Hepatocyte (in vitro differentiated cells): ENCODE data around the gene TIGAR. TPM values are rescaled to one million over a fixed set of nuclear protein-coding genes. Genes with fewer than 3 reads are reported as not detected.

Source experiments
- DNase-seq: peaks from one replicate; pipeline ENCODE4 v3.0.0-alpha.2; 2016; ENCODE audit warnings: low spot score
- H2AFZ ChIP-seq: fragments of 200-600 bp; sonication (generic); 2 replicates; pipeline ENCODE4 v1.6.0; 2016; ENCODE audit warnings: antibody characterized with exemption, mild to moderate bottlenecking
- H3K27ac ChIP-seq: fragments of 200-600 bp; sonication (generic); 2 replicates; pipeline ENCODE4 v1.5.1; 2016; ENCODE audit warnings: mild to moderate bottlenecking
- H3K27me3 ChIP-seq: fragments of 200-600 bp; sonication (generic); 2 replicates; pipeline ENCODE4 v1.6.1; 2016
- H3K36me3 ChIP-seq: fragments of 200-600 bp; sonication (generic); replicated peaks from 2 replicates; pipeline ENCODE4 v1.5.1; 2016; ENCODE audit warnings: low read depth; ENCODE audit not compliant: insufficient read depth
- H3K4me1 ChIP-seq: fragments of 200-600 bp; sonication (generic); 2 replicates; pipeline ENCODE4 v1.5.1; 2016; ENCODE audit warnings: mild to moderate bottlenecking, moderate library complexity; ENCODE audit not compliant: insufficient read depth
- H3K4me2 ChIP-seq: fragments of 200-600 bp; sonication (generic); 2 replicates; pipeline ENCODE4 v1.6.0; 2016
- H3K4me3 ChIP-seq: fragments of 200-600 bp; sonication (generic); 2 replicates; pipeline ENCODE4 v1.5.1; 2016; ENCODE audit warnings: mild to moderate bottlenecking
- H3K79me2 ChIP-seq: fragments of 200-600 bp; sonication (generic); 2 replicates; pipeline ENCODE4 v1.6.0; 2017; ENCODE audit warnings: mild to moderate bottlenecking
- H3K9me2 ChIP-seq: fragments of 200-600 bp; sonication (generic); replicated peaks from 2 replicates; pipeline ENCODE4 v1.6.0; 2017; ENCODE audit warnings: mild to moderate bottlenecking; ENCODE audit not compliant: insufficient read depth
- H3K9me3 ChIP-seq: fragments of 200-600 bp; sonication (generic); 2 replicates; pipeline ENCODE4 v1.5.1; 2016; ENCODE audit warnings: low read depth, mild to moderate bottlenecking
- H4K20me1 ChIP-seq: fragments of 200-600 bp; sonication (generic); 2 replicates; pipeline ENCODE4 v1.6.0; 2016; ENCODE audit warnings: mild to moderate bottlenecking; ENCODE audit not compliant: insufficient read depth, poor library complexity, severe bottlenecking
- EZH2 ChIP-seq: fragments of 200-600 bp; sonication (generic); IDR thresholded peaks from 2 replicates; pipeline ENCODE4 v1.6.1; 2016; ENCODE audit warnings: antibody characterized with exemption, mild to moderate bottlenecking, borderline replicate concordance
- EZH2phosphoT487 ChIP-seq: fragments of 200-600 bp; sonication (generic); IDR thresholded peaks from one replicate; pipeline ENCODE4 v1.6.1; 2018; ENCODE audit warnings: antibody characterized with exemption, mild to moderate bottlenecking, low read depth, moderate library complexity; ENCODE audit not compliant: unreplicated experiment, severe bottlenecking
- WGBS: methylation state at CpG from one replicate; pipeline ENCODE4 v1.1.6; 2016; ENCODE audit warnings: low lambda C conversion rate; ENCODE audit errors: missing lambda C conversion rate; 5-methylcytosine and 5-hydroxymethylcytosine counted together
- polyA plus RNA-seq: library from polyadenylated mRNA; unstranded; fragments of >200 nt; fragmentation: Nextera tagmentation; extraction: Ambion mirVana; gene quantifications from 2 replicates; pipeline ENCODE4 v1.2.1, GENCODE V29; 2016
- total RNA-seq: library from RNA; depleted of rRNA; stranded (reverse); fragments of >200 nt; gene quantifications from 2 replicates; pipeline ENCODE4 v1.2.3, GENCODE V29; 2014
- TF ChIP-seq, protein P1 (sequence below): fragments of 200-600 bp; sonication (generic); IDR thresholded peaks from 2 replicates; pipeline ENCODE4 v1.5.1; 2016; ENCODE audit warnings: antibody characterized with exemption, mild to moderate bottlenecking; ENCODE audit not compliant: poor library complexity

Gene TIGAR
- total and polyA plus RNA-seq, 2 experiments from 2014 or later, result 7.9 to 9.8 TPM

DNA sequence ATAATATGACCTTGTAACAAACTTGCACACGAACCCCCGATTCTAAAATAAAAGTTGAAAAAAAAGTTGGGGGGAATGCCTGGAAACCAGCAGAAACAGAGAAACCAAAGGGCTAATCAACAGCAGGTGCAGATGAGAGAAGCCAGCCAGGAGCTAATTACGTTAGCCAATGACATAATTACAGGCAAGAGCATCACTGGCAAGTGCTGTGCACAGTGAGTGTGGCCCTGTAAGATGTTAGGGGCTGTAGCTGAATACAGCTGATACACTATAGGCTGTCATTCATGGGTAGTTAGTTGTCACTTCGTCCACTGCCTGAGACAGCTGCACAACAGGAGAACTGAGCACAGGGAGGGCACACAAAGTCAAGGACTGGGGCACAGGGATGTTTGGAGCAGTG lies 65.8 kb downstream of the TIGAR start:
- no peak for TF ChIP-seq EZH2
- TF ChIP-seq, protein P1, sequence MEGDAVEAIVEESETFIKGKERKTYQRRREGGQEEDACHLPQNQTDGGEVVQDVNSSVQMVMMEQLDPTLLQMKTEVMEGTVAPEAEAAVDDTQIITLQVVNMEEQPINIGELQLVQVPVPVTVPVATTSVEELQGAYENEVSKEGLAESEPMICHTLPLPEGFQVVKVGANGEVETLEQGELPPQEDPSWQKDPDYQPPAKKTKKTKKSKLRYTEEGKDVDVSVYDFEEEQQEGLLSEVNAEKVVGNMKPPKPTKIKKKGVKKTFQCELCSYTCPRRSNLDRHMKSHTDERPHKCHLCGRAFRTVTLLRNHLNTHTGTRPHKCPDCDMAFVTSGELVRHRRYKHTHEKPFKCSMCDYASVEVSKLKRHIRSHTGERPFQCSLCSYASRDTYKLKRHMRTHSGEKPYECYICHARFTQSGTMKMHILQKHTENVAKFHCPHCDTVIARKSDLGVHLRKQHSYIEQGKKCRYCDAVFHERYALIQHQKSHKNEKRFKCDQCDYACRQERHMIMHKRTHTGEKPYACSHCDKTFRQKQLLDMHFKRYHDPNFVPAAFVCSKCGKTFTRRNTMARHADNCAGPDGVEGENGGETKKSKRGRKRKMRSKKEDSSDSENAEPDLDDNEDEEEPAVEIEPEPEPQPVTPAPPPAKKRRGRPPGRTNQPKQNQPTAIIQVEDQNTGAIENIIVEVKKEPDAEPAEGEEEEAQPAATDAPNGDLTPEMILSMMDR, result no peak
- TF ChIP-seq EZH2phosphoT487, result no peak
- WGBS, result 80% methylated on average over 4 of the region's 4 CpGs
- DNase-seq, result no peak

DNA sequence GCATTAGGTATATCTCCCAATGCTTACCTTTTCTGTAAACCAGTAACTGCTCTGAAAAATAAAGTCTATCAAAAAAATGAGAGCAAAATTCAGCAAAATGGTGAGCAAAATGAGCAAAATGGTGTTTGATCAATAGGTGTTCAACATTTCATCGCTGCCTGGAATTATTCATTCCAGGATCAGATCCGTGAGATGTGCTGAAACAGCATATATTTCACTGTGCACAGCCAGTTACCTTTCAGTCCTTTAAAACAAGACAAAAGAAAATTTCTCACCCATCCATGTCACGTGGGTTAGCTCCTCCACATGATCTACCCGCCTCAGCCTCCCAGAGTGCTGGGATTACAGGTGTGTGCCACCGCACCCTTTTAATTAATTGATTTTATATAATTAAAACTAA lies 66.6 kb downstream of the TIGAR start:
- 90% methylated on average over 5 of the region's 5 CpGs for WGBS
- TF ChIP-seq, protein P1, result no peak
- TF ChIP-seq EZH2phosphoT487, result no peak
- no peak for TF ChIP-seq EZH2
- Histone ChIP-seq H3K27me3 (no peaks in the 10 kb centered on the region), H3K27ac (no peak overlapping the region), H3K9me3 (no peaks in the 10 kb centered on the region), H2AFZ (no peak overlapping the region), H3K9me2 (no peaks in the 10 kb centered on the region), H3K4me1 (no peaks in the 10 kb centered on the region), H4K20me1 (no peaks in the 10 kb centered on the region), H3K4me3 (no peak overlapping the region), H3K79me2 (no peaks in the 10 kb centered on the region), H3K36me3 (no peaks in the 10 kb centered on the region), H3K4me2 (no peak overlapping the region)
- DNase-seq, result no peak

More for the DNA sequence above, 65.8 kb downstream of the TIGAR start:
- no peak overlapping the region for H3K27ac ChIP-seq
- H3K4me3 ChIP-seq, result no peak overlapping the region
- no peak overlapping the region for H3K4me2 ChIP-seq
- H2AFZ ChIP-seq, result no peak overlapping the region
- no peaks in the 10 kb centered on the region for H3K36me3 ChIP-seq
- H4K20me1 ChIP-seq, result no peaks in the 10 kb centered on the region
- H3K9me2 ChIP-seq, result no peaks in the 10 kb centered on the region
- H3K4me1 ChIP-seq, result no peaks in the 10 kb centered on the region
- H3K79me2 ChIP-seq, result no peaks in the 10 kb centered on the region
- H3K9me3 ChIP-seq, result no peaks in the 10 kb centered on the region
- no peaks in the 10 kb centered on the region for H3K27me3 ChIP-seq

DNA sequence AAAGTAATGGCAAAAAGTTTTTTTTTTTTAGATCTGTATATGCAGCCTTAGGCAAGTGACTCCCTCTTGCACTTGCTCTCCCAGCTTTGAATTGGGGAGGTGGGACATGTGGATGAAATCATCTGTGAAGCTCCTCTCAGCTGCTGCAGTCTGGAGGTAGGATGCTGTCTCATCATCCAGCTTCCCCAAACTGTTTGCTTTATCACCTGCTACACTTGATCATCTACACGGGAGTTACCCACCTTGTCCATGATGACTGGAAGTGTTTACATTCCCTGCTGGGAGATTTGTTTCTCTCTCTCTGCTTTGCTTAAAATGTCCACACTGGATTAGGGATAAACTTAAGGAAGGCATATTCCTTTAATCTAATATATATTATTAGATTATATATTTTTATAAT lies 67.0 kb downstream of the TIGAR start:
- no peak overlapping the region for H3K4me3 ChIP-seq
- H3K9me2 ChIP-seq, result no peaks in the 10 kb centered on the region
- no peak overlapping the region for H3K4me2 ChIP-seq
- no peaks in the 10 kb centered on the region for H3K27me3 ChIP-seq
- no peaks in the 10 kb centered on the region for H3K9me3 ChIP-seq
- TF ChIP-seq EZH2 (no peak), EZH2phosphoT487 (no peak)
- TF ChIP-seq, protein P1, result no peak
- no peaks in the 10 kb centered on the region for H3K4me1 ChIP-seq
- H3K79me2 ChIP-seq, result no peaks in the 10 kb centered on the region
- H3K36me3 ChIP-seq, result no peaks in the 10 kb centered on the region
- no peak for DNase-seq
- H4K20me1 ChIP-seq, result no peaks in the 10 kb centered on the region
- 52% methylated on average over 1 of the region's 1 CpG for WGBS
- no peak overlapping the region for H3K27ac ChIP-seq
- no peak overlapping the region for H2AFZ ChIP-seq

DNA sequence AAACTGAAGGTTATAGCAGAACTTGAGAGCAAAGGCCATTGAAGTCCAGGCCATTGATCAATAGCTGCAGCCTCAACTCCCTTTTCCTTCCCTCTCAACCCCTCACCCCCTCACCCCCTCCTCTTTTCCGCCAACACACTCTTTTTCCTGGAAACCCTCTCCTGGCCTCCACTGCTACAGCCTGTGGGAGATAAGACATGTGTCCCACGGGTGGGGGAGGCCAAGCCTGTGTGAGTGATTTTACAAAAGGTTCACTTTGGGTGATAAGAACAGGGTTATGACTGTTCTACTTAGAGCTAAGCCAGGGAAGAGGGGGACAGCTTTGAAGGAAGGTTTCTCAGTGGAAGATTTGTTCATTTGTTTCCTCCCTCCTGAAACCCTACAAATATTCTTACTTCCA lies 67.6 kb downstream of the TIGAR start:
- TF ChIP-seq, protein P1, result no peak
- no peak for TF ChIP-seq EZH2phosphoT487
- Histone ChIP-seq H4K20me1 (no peaks in the 10 kb centered on the region), H3K4me3 (no peak overlapping the region), H3K9me3 (no peaks in the 10 kb centered on the region), H3K9me2 (no peaks in the 10 kb centered on the region), H3K4me2 (no peak overlapping the region), H3K36me3 (no peaks in the 10 kb centered on the region), H3K27me3 (no peaks in the 10 kb centered on the region), H3K27ac (no peak overlapping the region), H2AFZ (no peak overlapping the region), H3K4me1 (no peaks in the 10 kb centered on the region), H3K79me2 (no peaks in the 10 kb centered on the region)
- WGBS, result 44% methylated on average over 2 of the region's 2 CpGs
- no peak for DNase-seq
